NOMO-1 (cell line): ENCODE data around the gene TEX26.

Experiments
- DNase-seq, 2 experiments: peaks; one replicate each; lab custom pipeline; 2025; ENCODE audit not compliant: unreplicated experiment in 2 of 2; lab: John Stamatoyannopoulos, UW

Gene TEX26

DNA sequence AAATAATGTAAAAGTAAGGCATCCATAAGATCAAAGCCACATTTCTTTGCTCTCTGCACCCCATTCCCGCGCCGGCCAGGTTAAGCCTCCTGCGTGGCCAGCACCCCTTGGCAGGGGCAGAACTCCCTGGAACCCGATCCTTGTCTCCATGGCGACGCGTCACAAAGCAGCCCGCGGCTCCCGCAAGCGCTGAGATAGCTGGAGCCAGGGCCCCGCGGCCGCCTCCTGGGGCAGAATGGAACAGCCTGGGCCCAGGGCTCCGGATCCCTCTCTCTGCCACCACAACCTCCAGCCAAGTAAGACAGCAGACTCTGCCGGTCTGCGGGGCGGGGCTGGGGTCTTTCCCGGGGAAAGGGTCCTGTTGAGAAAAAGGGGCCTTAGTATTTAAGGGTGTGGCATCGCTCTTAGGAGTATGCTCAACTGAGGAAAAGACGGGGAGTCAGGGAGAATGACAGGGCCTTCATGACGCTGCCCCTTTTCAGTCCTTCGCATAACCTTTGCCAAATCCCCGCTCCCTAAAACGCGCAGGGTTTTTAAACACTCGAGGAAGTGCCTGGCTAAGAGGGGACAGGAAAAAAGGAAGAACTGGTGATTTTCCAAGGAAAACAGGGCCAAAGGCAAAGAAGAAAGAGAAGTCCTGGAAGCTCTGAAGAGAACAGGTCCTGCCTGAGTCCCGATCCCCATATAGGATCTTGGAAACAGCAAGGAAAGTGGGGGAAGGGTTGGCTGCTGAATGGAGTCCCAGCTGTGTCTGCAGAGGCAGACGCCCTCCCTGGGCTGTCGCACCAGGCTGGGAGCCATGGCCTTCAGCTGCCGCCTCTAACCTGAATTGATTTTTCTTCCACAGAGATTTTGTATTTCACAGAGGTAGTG lies at the start of gene TEX26:
Gene TEX26 (plus strand): TSS at position 176 of the 873 bp plus-strand sequence. CDS start 60 bp downstream, at position 236.
- no peak for DNase-seq

DNA sequence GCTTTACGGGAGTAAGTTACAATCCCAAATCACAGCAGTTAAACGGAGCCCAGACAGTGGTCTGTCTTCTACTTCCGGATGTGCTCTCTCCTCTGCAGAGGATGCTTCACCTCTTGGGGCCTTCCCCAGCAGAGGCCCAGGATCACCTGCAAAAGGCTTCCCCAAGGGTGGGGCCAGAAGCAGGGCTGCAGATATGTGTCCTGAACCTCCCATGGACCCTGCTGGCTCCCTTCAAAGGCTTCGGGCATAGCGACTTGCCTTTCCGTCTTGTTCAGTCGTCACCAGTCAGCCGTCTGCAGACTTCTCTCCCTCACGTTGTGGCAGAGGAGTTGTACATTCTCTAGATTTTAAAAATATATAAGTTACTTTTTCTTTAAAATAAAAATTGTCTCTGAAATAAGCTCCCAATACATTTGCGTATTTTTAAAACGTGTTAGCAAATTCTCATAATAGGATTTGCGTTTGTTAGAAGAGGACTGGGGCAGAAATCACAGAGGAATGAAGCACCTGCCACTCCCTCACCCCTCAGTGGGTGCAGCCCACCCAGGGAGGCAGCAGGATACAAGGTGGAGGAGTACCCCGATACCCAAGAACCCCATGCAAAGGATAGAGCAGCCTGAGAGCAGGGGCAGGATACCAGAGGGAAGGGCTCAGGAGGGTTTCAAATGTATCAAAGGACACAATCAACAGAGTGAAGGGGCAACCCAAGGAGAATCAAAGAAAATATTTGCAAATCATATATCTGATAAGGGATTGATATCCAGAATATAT lies 49.3 kb upstream of the TEX26 start:
- DNase-seq = no peak

DNA sequence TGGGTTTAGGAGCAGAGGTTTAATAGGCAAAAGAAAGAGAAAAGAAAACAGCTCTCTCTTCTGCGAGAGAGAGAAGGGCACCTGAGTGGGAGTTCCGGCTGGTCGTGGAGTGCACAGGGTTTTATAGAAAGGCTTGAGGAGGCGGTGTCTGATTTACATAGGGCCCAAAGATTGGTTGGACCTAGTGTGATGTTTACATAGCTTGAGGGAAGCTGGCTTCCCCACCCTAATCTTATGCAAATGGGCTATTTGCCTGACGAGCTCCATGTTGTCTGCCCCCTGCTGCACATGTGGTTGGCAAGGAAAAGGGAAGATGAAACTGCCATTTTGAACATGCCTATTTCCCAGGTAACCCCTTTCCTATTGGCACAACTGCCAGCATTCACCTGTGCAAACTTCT lies 47.9 kb upstream of the TEX26 start:
- DNase-seq = peak; percentile 17 to 29

DNA sequence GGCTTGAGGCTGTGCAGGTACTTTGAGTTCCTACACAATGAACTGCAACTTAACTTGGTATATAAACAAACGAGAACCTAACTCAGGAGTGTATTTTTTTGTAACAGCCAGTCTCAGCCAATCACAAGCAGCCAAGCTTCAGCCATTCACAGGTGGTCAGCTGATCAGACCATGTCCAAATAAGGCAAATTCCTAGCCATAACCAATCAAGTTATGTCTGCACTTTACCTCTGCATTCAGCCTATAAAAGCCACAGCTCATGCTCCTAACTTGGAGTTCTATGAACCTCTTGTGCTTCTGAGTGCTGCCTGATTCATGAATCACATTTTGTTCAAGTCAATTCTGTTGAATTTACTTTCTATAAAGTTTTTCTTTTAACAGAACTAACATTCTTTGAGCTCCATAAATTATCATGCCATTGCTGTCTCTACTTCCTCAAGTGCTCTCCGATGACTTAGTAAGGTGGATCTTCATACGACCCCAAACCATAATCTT lies 43.2 kb upstream of the TEX26 start:
- no peak for DNase-seq

DNA sequence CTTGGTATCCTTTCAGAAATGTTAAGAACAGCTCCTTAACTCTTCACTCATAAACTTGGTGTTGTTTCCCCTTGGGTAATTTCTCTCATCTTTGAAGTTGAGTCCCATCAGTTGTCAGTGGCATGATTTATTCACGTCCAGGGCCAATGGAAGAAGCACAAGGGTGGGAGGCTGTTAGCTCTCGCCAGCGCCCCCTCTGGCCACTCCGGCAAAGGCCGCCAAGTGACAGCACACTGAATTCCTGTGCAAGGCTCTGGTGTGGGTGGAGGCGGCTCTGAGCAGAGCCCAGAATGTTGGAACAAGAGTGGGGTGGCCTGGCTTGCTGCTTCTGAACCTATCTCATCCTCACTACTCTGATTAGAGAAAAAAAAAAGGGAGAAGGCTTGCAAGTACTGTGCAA lies 39.5 kb upstream of the TEX26 start:
- no peak for DNase-seq

DNA sequence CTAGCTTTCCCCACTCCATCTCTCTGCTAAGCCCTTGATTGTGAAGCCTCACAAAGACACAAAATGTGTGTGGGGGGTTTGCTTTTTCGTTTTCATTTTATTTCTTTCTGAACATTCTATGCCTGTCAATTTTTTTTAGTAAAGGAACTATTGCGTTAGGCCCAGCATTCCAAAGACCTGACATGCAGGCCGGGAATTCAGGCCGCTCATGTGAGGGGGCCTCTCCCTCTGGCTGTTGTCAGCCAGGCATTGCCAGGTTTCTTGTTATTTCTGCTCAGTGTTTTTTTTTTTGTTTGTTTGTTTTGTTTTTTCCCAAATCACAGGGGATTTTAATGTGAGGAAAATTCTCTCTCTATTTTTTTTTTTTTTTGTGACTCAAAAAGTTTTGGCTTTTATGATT lies 36.7 kb upstream of the TEX26 start:
- no peak for DNase-seq

DNA sequence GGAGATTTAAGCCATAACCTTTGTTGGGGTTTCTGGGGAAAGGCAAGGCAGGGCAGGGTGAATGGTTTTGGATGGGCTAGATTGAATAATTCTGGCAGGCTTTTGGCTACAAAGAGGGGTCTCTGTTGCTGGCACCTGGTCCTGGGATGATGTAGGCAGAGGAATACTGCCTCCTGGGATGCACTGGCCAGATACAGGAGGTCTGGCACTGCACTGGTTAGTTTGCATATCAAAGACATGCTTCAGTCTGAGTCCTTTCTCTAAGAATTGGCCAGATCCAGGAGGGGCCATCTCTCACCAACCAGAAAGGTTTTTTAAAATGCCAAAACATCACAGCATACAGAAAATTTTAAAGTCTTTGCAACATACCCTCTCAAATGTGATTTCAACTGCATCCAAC lies 34.4 kb upstream of the TEX26 start:
- no peak for DNase-seq

DNA sequence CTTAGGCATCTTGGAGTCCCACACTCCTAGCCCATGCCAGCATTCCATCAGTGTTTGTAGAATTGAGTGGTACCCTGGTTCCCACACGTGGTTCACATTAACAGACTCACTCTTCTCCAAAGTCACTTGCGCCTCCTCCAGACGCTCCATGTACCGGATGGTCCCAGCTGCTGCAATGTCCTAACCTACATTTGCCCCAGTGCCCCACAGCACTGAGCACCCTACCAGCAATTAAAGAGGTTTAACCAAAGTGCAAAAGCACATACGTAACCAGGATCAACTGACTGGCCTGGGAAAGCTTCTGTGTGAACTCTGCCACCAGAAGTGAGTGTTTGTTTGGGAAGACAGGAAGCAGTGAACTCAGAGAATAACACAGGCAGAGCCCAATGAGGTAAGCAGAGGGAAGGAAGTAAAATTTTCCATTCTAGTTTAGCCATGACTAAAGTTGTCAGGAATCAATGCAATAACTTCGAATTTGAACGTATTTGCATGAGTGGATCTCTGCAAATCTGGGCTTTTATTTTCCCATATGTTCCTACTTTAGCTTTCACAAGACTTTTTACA lies 33.7 kb upstream of the TEX26 start:
- DNase-seq = no peak

DNA sequence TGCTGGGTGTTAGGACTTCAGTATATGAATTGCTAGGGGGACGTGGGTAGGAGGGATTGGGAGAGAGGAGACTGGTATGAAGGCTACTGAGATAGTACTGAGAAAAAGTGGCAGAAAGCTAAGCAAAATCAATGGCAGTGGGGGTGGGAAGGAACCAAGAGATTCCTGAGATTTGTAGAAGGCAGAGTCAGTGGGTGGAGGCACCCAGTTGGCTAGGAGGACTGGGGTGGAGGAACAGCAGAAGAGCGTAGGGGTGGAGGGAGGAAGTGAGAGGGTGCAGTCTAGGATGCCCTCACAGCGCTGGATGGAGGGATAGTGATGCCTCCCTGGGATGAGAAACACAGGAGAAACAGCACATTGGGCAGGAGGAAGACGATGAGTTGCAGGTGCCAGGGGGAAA lies 32.0 kb upstream of the TEX26 start:
- DNase-seq = no peak

DNA sequence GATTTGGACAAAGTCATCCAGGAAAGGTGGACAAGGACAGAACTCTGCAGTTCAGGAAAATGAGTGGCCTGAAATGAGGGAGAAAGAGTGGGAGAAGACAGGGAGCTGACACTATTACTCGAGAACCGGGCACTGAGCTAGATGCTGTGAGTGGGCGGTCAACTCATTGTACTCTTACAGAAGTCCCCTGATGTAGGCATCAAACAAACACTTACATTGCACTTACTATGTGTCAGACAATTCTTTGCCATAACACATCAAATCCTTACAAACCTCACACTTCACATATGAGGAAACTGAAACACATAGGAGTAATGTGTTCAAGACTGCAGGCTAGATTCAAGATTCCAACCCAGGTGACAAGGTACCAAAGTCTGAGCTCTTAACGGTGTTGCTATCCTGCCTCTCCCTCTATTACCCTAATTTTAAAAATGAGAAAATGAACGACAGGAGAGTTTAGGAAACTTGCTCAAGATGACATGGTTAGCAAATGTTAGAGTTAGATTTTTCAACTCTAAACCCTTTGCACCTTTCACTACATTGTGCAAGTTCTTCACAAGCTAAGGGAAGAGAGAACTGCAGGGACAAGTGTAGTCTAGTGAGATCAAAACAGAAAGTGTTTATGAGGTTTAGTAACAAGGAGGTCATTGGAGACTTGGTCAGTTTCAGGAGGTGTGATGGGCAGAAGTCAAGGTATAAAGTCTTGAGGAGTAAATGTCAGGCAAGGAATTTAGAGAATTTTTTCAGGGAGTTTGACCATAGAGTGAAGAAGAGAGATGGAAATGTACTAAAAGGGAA lies 31.3 kb upstream of the TEX26 start:
- no peak for DNase-seq

DNA sequence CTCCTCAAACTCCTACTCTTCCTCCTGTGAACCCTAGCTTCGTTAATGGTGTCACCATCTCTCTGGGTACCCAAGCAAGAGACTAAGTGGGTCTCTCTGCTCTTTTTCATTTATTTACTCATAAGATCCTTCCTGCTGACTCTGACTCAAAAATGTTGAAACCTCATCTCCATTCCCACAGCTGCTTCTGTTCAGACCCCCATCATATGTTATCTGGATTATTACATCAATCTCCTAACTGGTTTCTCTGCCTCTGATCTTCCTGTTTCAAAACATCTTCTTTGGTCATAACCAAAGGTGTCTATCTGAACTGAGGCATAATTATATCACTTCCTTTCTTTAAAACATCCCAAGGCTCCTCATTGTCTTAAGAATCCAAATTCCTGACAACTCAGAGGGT lies 28.4 kb upstream of the TEX26 start:
- DNase-seq = no peak

DNA sequence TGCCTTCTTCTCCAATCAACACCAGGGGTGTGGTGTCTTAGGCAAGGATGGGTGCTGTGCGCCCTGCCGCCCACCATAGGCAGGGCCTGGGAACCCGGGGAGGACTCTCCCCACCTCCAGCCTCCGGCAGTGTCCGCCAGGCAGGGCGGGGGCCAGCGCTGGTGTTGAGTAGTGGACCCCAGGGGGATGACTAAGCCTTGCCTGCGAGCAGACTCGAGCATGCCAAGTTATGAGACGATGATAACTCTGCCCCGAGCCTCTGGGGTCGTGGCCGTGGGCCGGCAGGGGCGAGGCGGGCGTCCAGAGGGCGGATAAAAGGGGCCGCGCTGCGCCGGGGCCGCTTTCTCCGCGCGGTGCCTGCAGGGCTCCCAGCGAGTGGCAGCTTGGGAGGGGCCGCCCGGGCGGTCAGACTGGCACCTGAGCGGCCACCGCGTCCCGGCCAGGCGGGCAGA lies 26.5 kb upstream of the TEX26 start, which contains the start of gene MEDAG:
Gene MEDAG (plus strand): TSS at position 340 of the 452 bp plus-strand sequence. CDS start 245 bp downstream, outside the sequence.
- DNase-seq = no peak

DNA sequence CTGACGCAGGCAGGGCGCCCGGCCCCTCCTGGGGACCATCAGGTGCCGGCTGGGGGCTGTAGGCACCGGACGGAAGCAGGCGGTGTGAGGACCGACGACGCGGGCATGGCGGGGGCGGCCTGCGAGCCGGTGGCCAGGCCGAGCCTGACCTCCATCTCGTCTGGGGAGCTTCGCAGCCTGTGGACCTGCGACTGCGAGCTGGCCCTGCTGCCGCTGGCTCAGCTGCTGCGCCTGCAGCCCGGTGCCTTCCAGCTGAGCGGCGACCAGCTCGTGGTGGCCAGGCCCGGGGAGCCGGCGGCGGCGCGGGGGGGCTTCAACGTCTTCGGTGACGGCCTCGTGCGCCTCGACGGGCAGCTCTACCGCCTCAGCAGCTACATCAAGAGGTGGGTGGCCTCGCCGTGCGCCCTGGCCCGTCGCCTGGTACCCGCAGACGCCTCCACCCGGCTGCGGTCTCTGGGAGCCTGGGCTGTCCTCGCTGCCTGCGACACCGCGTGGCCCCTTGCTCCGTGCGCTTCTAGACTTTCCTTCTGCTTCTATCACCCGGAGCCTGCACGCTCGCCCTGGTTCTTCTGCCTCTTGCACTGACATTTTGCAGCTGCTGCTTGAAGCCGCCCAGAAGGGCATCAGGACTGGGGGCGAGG lies 25.9 kb upstream of the TEX26 start:
- DNase-seq = no peak

DNA sequence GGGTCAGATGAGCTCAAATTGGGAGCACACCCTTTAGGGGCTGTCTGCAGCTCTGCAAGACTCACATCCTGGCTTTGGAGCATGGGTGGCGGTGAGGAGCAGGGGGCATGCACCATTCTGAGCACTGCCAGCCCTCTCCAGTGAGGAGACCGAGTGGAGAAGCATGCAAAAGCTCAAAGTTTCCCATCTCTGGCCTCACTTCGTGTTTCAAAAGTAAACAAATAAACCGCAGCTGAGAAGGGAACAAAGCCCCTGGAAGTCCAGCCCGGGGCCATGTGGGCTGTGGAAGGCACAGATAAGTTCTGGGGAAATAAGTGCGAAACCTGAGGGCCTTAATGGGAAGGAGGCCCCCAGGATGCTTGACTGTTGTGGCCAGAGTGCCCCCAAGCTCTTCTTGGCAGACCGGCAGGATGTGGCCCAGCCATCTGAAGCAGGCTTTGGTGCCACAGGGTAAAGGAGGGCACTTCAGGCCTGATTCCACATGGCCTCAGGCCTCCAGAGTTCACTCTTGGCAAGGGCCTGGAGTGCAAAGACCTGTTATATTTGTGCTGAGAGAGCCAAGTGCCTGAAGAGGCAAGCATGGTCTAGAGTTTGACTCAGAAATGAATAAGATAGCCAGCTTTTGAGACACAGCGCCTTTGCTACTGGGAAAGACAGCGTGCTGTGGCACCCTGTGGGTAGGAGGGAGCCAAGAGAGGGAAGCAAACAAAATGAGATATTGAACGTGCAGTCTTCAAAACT lies 25.2 kb upstream of the TEX26 start:
- no peak for DNase-seq

DNA sequence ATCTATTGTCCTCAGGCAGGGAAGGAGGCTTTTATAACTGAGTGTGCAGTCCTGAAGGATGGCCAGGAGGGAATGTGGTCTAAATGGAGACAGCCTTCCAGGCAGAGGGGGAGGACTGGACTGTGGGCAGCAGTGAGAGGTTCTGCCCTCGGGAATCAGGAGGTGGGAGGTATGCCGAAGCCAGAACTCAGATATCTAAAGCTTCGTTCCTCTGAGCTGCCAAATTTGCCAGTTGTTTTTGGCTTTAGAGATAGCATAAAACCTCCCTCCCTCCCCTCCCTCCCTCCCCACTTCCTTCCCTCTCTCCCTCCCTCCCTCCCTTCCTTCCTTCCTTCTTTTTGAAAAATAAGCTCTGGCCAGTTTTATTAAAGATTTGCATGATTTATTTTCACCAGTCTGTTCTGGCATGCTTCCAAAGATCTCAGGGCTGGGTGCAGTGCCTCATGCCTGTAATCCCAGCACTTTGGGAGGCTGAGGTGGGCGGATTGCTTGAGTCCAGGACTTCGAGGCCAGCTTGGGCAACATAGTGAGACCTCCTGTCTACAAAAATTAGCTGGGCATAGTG lies 24.0 kb upstream of the TEX26 start:
- DNase-seq = no peak

DNA sequence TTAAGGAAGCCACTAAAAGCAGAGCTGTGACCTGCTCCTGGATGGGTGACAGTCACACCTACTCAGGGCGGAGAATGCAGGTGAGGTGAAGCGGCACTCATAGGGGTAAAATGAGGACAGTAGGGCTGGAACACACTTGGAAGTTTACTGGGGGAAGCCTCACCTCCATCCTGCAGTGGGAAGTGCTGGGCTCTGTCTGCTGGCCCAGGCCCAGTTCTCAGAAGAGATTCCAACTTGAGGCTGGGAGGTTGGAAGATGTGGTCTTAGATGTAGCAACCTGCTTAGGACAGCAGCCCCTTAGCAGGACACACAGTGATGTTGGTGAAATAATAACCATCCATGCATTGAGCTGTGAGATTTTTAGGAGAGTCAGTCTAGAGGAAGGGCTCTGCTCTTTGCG lies 21.8 kb upstream of the TEX26 start:
- DNase-seq = no peak

DNA sequence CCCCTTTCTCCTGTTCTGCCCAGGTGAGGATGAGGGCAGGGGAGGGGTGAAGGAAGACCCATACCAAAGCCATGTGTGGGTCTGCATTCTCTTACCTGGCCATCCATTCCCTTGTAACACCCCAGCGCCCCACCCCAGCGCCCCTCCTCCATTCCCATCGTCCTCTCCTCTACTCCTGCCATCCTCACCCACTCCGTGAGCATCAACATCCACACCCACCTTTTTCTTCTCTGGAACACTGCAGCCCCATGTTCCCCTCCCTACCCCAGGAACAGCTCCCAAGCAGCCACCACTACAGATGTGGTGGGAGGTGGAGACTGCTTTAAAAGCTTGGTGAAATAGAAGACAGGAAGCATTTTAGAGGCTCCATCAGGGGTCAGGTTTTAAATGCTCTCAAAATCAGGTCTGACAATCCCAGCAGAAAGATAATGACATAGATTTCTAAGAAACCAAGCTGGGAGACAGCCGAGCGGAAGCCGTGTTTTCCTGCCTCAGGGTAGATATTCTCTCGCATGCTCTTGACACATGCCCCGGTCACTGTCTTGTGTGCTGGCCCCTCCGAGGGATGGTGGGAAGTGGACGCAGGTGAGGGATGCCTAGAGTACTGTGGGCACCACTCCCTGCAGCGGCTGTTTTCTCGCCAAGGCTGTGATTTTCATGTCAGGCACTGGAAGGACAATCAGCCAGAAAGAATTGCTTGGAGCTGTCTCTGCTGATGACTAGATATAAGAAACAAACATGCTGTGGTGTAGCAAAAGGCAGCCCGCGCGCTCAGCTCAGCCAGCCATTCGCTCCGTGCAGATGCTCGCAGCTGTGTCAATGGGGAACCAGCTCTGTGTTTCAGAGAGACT lies 16.5 kb upstream of the TEX26 start:
- no peak for DNase-seq

DNA sequence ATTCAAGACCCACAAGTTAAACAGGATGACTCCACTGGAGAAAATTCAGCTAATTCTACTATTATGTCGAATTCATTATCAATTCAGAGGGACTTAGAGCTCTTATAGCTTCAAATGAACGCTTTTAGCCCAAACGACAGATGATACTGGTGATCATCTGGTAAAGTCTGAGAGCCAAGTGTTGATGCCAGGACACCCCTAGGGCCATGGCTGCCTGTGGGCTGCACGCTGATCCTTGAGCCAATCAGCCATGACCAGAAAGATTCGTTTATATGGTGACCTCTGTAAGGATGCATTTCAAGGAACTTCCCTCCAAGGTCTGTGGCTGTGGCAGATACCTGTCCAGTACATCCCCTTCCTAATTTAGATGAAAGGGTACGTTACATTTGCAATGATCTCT lies 15.5 kb upstream of the TEX26 start:
- DNase-seq = no peak
